ENCODE measurements around the gene BLOC1S6.

- no peak for TF ChIP-seq HNF4A (CRISPR knock-in tag; IDR thresholded peaks at IDR 0.05)
- no peak for TF ChIP-seq ZSCAN25 (CRISPR knock-in tag; IDR thresholded peaks at IDR 0.05)
- no peak for TF ChIP-seq MXD1 (CRISPR knock-in tag; IDR thresholded peaks at IDR 0.05)
- no peak for TF ChIP-seq TSC22D2 (CRISPR knock-in tag; IDR thresholded peaks at IDR 0.05; ENCODE audit: borderline replicate concordance)
Measured at GRCh38 chr15:45573961-45574629, 13.1 kb upstream of the BLOC1S6 start.

All from HepG2 (cell line).